Measurements from ENCODE around the gene OR4K13.

OR4K13 gene, protein sequence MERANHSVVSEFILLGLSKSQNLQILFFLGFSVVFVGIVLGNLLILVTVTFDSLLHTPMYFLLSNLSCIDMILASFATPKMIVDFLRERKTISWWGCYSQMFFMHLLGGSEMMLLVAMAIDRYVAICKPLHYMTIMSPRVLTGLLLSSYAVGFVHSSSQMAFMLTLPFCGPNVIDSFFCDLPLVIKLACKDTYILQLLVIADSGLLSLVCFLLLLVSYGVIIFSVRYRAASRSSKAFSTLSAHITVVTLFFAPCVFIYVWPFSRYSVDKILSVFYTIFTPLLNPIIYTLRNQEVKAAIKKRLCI

DNA sequence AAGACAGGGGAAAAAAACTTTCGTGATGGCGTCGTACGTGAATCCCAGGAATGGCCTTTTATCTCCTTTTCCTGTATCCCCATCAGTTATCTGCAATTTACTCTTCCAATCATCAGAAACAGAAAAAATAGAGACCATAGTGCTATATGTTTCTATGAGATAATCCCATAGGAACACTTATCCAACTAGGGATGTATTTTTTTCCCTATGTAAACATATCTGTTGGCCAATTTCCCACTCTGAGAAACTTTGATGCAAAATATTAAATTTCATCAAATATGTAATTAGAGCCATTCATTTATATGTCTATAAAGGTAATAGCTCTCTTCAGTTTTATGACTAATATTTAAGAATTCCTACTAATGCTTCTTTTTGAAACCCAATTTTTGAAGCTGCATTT lies at the start of gene OR4K13:
TSS of gene OR4K13 (minus strand) at position 101 of the 400 bp plus-strand sequence. CDS start 1,280 bp downstream, outside the sequence.
- no peak for DNase-seq (ENCODE audit: low read depth, low spot score)

DNA sequence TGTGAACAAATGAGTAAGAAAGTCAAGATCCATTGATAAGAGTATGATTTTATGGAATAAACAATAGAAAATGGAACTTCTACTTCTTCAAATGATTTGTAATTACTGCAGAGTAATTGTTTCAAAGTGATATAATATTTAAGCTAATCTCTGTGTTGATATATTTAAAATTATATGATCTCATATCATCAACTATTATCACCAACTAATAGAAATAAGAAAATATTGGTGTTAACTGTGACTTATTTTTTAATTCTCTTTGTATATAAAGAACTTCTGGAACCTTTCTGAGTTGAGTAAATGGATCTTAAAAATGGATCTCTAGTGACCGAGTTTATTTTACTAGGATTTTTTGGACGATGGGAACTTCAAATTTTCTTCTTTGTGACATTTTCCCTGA lies 23.9 kb upstream of the OR4K13 start, which contains the start of gene OR4L1:
TSS of gene OR4L1 (plus strand) at position 301 of the 400 bp plus-strand sequence. CDS start at position 301, 0 bp downstream.
- no peak for DNase-seq (ENCODE audit: low read depth, low spot score)

DNA sequence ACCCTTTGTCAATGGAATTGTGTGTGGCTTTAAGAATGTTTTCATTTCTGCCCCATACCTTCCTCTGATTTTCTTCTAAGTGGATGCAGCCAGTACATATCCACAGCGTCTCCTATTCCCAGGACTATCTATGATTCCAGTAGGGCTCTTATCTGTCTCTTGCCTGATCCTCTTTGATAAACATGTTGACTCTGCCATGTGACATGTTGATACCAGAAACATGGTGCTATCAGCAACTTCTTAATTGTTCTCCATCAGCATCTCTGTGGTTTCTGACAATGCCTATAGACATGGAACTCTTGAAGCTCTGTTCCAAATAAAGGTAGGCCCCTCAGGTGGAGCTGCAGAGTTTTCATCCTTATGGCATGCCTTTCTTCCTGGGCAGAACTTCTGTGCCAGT lies 12.4 kb upstream of the OR4K13 start:
- no peak for DNase-seq (ENCODE audit: low read depth, low spot score)

DNA sequence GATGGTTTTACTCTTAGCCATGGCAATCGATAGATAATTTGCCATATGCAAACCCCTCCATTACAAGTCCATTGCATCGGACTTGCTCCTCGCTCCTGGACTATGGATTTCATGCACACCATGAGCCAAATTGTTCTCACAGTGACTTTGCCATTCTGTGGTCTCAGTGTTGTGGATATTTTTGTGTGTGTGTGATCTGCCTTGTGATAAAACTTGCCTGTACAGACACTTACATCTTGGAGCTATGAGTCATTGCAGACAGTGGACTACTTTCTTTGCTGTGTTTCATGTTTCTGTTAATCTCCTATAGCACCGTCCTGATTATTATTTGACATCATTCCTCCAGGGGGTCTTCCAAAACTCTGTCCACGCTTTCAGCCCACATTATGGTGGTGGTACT lies 8.4 kb upstream of the OR4K13 start:
- no peak for DNase-seq (ENCODE audit: low read depth, low spot score)

DNA sequence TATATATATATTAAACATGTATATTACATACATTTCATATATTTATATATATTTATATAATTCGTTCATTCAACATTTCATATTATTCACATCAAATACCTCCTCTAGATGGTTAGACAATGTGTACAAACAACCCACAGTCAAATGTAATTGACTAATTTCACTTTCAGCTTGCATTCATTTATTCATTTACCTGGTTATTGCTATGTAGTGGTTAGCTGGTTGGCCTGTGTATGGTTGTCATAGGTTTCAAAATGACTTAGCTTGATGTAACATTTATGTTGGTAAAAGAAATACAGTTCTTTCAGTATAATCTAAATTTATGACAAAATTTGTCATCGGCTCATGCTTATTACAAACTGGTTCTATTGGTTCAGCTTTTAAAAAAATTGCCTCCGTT lies 389 bp downstream of the OR4K13 start:
- no peak for DNase-seq (ENCODE audit: low read depth, low spot score)

DNA sequence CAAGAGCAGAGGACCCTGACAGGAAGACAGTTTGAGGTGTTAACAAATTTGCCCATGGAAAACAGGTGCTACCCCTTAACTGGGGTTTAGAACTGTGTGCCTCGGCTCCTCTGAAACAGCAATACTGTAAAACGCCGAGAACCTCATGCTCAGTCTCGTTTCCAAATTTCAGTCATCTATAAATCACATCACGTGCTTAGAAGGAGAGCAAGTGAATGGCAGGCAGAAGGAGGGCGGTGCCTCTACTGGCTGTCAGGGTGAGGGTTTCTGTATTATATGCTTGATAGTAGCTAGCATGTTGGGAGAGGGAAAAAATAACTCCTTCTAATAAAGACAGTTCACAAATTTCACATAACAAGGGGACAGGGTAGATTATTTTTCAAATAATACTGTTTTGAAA lies 4.8 kb downstream of the OR4K13 start:
- DNase-seq (ENCODE audit: low read depth, low spot score): no peak

DNA sequence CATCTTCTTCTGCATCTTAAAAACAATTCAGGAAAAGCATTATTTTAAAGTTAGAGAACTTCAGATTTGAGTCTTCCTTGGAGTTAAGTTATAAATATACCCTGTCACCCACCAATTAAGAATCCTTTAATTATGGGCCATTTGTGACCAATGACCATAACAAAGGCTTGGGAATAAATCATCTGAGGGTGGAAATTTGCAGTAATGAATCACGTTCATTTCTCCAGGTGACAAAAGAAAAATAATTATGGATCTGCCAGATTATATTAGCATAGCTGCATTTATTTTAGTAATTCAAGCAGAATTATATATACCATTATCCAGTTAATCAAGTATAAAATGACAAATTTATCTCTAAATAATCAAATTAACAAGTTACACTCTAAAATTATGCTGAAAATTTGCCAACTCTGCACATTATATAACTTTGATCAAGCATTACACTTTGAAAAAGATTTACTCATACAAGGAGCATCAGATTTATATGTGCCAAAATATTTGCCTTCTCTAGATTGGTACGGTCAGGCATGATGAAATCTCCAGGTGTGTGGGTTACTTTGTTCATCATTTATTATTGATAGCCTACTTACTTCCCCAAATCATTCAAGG lies 16.5 kb downstream of the OR4K13 start, which contains the start of gene OR4K14:
TSS of gene OR4K14 (minus strand) at position 51 of the 609 bp plus-strand sequence. CDS start 4,114 bp downstream, outside the sequence.
- no peak for DNase-seq (ENCODE audit: low read depth, low spot score)

DNA sequence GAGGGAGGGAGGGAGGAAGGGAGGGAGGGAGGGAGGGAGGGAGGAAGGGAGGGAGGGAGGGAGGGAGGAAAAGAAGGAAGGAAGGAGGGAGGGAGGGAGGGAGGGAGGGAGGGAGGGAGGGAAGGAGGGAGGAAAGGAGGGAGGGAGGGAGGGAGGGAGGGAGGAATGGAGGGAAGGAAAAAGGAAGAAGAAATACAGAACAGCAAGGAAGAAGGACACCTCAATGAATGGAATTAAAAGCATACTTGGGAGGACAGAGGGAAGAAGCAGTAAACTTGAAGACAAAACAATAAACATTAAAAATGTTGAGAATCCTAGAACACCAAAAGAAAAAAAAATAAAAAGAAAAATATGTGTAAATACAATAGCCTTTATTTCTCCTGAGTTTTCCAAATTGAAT lies 27.7 kb downstream of the OR4K13 start:
- no peak for DNase-seq (ENCODE audit: low read depth, low spot score)

DNA sequence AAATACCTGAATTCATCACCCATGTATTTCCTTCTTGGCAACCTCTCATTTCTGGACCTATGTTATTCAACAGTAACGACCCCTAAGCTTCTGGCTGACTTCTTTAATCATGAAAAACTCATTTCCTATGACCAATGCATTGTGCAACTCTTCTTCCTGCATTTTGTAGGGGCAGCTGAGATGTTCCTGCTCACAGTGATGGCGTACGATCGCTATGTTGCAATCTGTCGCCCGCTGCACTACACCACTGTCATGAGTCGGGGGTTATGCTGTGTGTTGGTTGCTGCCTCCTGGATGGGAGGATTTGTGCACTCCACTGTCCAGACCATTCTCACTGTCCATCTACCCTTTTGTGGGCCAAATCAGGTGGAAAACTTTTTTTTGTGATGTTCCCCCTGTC lies 33.5 kb downstream of the OR4K13 start:
- DNase-seq (ENCODE audit: low read depth, low spot score): no peak

DNA sequence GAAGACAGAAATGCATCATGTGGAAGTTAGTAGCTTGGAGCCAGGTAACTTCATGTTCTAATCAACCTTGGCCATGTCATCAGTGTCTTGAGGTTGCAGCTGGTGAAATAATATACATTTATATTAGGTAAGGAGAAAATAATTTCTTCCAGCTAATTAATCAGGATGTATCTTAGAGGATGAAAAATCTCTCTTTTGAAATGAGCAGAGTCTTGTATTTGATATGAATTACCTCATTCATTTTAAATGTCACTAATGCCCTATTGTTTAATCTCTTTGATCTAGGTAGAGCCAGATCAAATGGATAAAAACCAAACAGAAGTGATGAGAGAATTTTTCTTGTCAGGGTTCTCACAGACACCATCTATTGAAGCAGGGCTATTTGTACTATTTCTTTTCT lies 34.0 kb downstream of the OR4K13 start, which contains the start of gene OR4Q2:
TSS of gene OR4Q2 (plus strand) at position 301 of the 400 bp plus-strand sequence.
- no peak for DNase-seq (ENCODE audit: low read depth, low spot score)

DNA sequence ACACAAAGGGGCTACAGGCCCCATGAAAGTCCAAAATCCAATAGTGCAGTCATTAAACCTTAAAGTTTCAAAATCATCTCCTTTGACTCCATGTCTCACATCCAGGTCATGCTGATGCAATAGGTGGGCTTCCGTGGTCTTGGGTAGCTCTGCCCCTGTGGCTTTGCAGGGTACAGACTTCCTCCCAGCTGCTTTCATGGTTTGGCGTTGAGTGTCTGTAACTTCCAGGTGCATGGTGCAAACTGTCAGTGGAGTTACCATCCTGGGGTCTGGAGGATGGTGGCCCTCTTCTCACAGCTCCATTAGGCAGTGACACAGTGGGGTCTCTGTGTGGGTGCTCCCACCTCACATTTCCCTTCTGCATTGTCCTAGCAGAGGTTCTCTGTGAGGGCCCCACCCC lies 42.4 kb downstream of the OR4K13 start:
- no peak for DNase-seq (ENCODE audit: low read depth, low spot score)

Measured in ELF-1 (cell line).